GM12864 (cell line): ENCODE measurements around the gene ATP6V0A1.

Source experiments
- DNase-seq: peaks from one replicate; pipeline ENCODE4 v3.0.0-alpha.2; 2011; ENCODE audit warnings: low read depth
- H3K4me3 ChIP-seq: 2 replicates; pipeline ENCODE4 v1.5.1; 2011; ENCODE audit warnings: mild to moderate bottlenecking, low read depth, low read length, control low read depth
- CTCF ChIP-seq: IDR thresholded peaks from 2 replicates; pipeline ENCODE4 v1.5.1; 2011; ENCODE audit warnings: low read depth, mild to moderate bottlenecking, moderate library complexity, low read length, control low read depth, inconsistent platforms; ENCODE audit errors: missing control alignments

ATP6V0A1 gene

GRCh38 chr17:42566883-42567573, 108.3 kb downstream of the ATP6V0A1 start, which contains the start of gene MLX:
TSS of gene MLX (plus strand) at chr17:42567100. CDS start at chr17:42567125, 25 bp downstream.
- peak within 1 kb of the TSS; percentile 88 for H3K4me3 ChIP-seq
- DNase-seq: peak; percentile 74
- no peak for TF ChIP-seq CTCF

DNA sequence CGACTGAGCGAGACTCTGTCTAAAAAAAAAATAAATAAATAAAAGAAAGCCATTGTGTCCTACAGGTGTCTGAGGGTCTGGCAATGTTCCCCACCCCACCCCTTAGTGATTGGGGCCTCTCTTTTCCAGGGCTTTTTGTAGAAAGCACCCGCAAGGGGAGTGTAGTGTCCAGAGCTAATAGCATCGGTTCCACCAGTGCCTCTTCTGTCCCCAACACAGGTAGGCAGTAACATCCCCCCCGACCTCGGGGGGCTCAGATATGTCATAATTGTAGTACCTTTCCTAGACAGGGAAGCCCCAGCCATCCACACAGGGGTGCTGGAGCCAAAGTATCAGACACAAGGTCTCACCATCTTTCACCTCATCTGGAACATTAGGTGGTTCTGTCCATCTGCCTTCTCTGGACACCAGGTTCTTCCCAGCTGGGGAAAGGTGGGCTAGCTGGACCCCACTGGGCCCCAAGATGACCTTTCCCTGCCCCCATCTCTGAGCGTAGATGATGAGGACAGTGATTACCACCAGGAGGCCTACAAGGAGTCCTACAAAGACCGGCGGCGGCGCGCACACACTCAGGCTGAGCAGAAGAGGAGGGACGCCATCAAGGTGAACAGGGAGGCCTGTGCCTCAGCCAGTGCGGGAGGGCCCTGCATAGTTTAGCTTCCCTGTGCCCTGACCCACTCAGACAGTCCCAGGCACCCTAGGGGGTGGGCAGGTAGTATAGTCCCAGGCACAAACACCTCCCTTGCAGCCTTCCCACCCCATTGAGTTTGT, 109.8 kb downstream of the ATP6V0A1 start:
- no peak for TF ChIP-seq CTCF
- no peak for DNase-seq
- H3K4me3 ChIP-seq: peak overlapping the region; percentile 14; the same call in 1 of the 2 replicates

DNA sequence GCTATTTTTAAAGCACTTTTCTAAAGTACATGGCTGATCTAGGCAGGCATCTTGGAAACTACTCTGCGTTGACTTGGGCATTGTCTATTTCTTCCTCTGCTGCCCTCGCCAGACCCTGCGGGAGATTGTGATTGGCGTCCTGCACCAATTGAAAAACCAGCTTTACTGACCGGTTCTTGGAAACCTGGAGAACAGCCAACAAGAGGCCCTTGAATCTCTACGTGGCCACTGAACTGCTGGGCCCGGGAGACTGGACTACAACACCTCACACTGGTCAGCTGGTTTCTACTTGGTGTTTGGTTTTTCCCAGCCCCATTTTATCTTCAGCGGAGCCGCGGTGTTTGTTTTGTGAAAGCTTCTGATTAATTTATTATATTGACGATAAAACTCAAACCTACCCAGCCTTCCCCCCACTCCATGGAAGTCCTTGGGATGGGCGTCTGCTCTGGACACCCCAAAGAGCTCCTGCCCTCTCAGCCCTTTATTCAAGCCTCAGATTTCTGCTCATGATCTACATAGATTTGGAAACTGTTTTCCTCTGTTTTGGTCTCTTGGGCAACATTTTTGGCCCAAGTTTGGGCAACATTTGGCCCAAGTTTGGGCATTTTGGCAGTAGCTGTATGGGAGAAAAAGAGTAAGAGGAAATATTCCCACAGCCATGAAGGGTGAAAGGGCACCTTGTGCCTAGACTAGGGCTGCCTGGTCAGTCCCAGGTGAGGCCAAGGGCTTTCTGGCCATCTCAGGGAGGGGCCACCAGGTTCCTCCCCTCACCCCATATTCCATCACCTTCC, 113.0 kb downstream of the ATP6V0A1 start:
- no peak for TF ChIP-seq CTCF
- H3K4me3 ChIP-seq: no peak overlapping the region
- no peak for DNase-seq
